Measurements from ENCODE around the gene P2RX2.

The P2RX2 gene

GRCh38 chr12:132603240-132604150, 15.1 kb upstream of the P2RX2 start:
- TF ChIP-seq GATA2 (IDR thresholded peaks at IDR 0.05; ENCODE audit: low read depth, low read length): no peak
- no peak for TF ChIP-seq GATA3 (IDR thresholded peaks at IDR 0.05; ENCODE audit: low read depth, low read length)

GRCh38 chr12:132604151-132604618, 14.4 kb upstream of the P2RX2 start:
- no peak for TF ChIP-seq GATA3 (IDR thresholded peaks at IDR 0.05; ENCODE audit: low read depth, low read length)
- no peak for TF ChIP-seq GATA2 (IDR thresholded peaks at IDR 0.05; ENCODE audit: low read depth, low read length)

- TF ChIP-seq GATA3 (IDR thresholded peaks at IDR 0.05; ENCODE audit: low read depth, low read length) (no peak), GATA2 (IDR thresholded peaks at IDR 0.05; ENCODE audit: low read depth, low read length) (no peak)
These were observed 13.7 kb upstream of the P2RX2 start for GRCh38 chr12:132604668-132605441.

- TF ChIP-seq GATA3 (IDR thresholded peaks at IDR 0.05; ENCODE audit: low read depth, low read length) (no peak), GATA2 (IDR thresholded peaks at IDR 0.05; ENCODE audit: low read depth, low read length) (no peak)
These were observed 12.7 kb upstream of the P2RX2 start for GRCh38 chr12:132605892-132606291.

DNA sequence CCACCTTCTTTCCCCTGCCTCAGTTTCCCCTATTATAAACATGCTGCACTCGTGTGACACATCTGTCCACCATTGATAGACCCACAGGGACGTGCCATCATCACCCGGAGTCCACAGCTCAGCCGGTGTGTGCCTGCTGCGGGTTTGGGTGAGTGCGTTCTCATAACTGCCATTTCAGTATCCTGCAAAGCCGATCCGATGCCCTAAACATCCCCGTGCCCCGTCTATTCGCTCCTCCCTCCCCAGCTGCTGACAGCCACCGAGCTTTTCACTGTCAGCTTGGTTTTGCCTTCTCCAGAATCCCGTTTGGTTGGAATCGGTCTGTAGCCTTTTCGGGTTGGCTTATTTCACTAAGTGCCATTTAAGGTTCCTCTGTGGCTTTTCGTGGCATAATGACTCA, 12.1 kb upstream of the P2RX2 start:
- no peak for TF ChIP-seq GATA2 (IDR thresholded peaks at IDR 0.05; ENCODE audit: low read depth, low read length)
- TF ChIP-seq GATA3 (IDR thresholded peaks at IDR 0.05; ENCODE audit: low read depth, low read length): no peak

DNA sequence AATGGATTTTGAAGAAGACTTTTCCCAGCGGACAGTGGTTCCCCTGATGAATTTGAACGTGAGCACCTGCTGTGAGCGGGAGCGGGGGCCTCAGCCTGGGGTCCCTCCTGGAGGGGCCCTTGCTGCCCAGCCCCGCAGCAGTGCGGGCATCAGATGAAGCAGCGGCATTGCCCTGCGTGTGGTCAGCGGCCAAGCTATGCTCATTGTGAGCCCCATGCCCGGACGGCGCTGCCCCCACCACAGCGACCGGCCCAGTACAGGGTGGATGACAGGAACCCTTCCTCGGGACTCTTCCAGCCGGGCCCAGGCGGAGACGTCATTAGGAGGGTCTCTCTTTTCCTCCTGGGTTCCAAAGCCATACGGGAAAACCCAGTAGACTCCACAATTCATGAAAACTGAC, 11.6 kb upstream of the P2RX2 start:
- TF ChIP-seq GATA2 (IDR thresholded peaks at IDR 0.05; ENCODE audit: low read depth, low read length): no peak
- TF ChIP-seq GATA3 (IDR thresholded peaks at IDR 0.05; ENCODE audit: low read depth, low read length): no peak

- TF ChIP-seq GATA2 (IDR thresholded peaks at IDR 0.05; ENCODE audit: low read depth, low read length) (no peak), GATA3 (IDR thresholded peaks at IDR 0.05; ENCODE audit: low read depth, low read length) (no peak)
These were observed 10.1 kb upstream of the P2RX2 start for GRCh38 chr12:132608231-132609171.

DNA sequence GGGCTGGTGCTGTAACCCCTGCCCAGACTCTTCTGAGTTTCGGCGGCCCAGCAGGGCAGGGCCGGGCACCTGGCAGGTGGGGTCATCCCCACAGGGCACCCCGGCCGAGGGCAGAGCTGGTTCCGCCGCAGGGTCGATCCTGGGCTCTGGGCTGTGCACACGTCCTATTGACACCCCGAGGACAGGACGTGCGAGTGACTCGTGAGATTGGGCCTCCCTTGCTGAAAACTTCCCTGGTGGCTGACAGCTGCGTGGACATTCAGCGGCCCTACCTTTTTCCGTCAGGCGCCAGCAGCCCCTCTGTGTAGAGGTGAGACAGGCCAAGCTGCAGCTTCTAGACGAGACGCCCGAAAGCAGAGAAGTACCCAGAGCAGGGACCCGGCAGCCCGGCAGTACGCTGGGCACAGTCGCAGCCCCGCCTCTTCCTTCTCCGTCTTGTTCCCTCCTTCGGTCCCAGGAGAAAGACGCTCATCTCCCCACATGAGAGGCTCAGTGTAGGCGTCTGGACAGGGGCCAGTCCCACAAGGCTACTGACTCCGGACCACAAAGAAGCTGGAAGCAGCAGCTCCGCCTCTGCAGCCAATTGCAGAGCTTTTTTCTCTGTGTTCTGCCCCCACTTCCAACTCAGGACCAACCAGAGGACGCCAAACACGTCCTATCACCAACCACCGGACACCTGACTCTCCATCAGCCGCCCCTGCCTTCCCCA, 8.4 kb upstream of the P2RX2 start, which contains the start of gene LRCOL1:
TSS of gene LRCOL1 (minus strand) at position 532 of the 709 bp plus-strand sequence. CDS start 4,331 bp downstream, outside the sequence.
- TF ChIP-seq GATA2 (IDR thresholded peaks at IDR 0.05; ENCODE audit: low read depth, low read length) (no peak), GATA3 (IDR thresholded peaks at IDR 0.05; ENCODE audit: low read depth, low read length) (no peak)

GRCh38 chr12:132610866-132611602, 7.5 kb upstream of the P2RX2 start:
- no peak for TF ChIP-seq GATA3 (IDR thresholded peaks at IDR 0.05; ENCODE audit: low read depth, low read length)
- no peak for TF ChIP-seq GATA2 (IDR thresholded peaks at IDR 0.05; ENCODE audit: low read depth, low read length)

- TF ChIP-seq GATA3 (IDR thresholded peaks at IDR 0.05; ENCODE audit: low read depth, low read length): no peak
- TF ChIP-seq GATA2 (IDR thresholded peaks at IDR 0.05; ENCODE audit: low read depth, low read length): no peak
These were observed 7.0 kb upstream of the P2RX2 start for GRCh38 chr12:132611620-132612019.

DNA sequence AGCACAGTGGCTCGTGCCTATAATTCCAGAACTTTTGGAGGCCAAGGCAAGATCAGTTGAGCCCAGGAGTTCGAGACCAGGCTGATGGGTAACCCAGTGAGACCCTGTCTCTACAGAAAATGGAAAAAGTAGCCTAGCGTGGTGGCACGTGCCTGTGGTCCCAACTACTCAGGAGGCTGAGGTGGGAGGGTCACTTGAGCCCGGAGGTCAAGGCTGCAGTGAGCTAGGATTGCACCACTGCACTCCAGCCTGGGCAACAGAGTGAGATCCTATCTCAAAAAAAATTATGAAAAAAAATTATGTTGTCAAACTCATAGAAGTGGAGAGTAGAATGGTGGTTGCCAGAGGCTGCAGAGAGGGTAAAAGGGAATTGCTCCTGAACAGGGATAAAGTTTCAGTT, 4.5 kb upstream of the P2RX2 start:
- TF ChIP-seq GATA3 (IDR thresholded peaks at IDR 0.05; ENCODE audit: low read depth, low read length): no peak
- TF ChIP-seq GATA2 (IDR thresholded peaks at IDR 0.05; ENCODE audit: low read depth, low read length): no peak

- TF ChIP-seq GATA2 (IDR thresholded peaks at IDR 0.05; ENCODE audit: low read depth, low read length): no peak
- no peak for TF ChIP-seq GATA3 (IDR thresholded peaks at IDR 0.05; ENCODE audit: low read depth, low read length)
These were observed 3.6 kb upstream of the P2RX2 start for GRCh38 chr12:132614861-132615578.
